ENCODE measurements around the gene DENND10.

Gene DENND10

GRCh38 chr10:119103903-119104653 is at the start of gene DENND10:
DENND10 (plus strand) TSS chr10:119104113; CDS start chr10:119104143, 30 bp downstream.
- H3K9me3 ChIP-seq = no peaks in the 10 kb centered on the region
- in situ Hi-C loops (cut with MboI; ENCODE audit: low sequenced_read_pairs) = no loop called here
- peaks cover 3% of the 10 kb centered on the region; the same call in 1 of the 2 replicates for H3K4me1 ChIP-seq
- no peaks in the 10 kb centered on the region for H3K27me3 ChIP-seq (ENCODE audit: low read depth)
- peaks cover 9% of the 10 kb centered on the region for H3K36me3 ChIP-seq (replicated peaks)
- peak within 1 kb of the TSS; percentile 58 for H3K4me3 ChIP-seq
- peak; percentile 58 to 90 for DNase-seq (ENCODE audit: low spot score in 2 of 2)

- in situ Hi-C loops (cut with MboI; ENCODE audit: low sequenced_read_pairs) = loop anchor here (25.0 kb wide), 1 partner anchor 532 kb away; the partner anchor contains the start of gene TIAL1
- H3K9me3 ChIP-seq = no peaks in the 10 kb centered on the region
- no peaks in the 10 kb centered on the region for H3K27me3 ChIP-seq (ENCODE audit: low read depth)
- no peak for DNase-seq (ENCODE audit: low spot score in 2 of 2)
- peaks cover 100% of the 10 kb centered on the region for H3K36me3 ChIP-seq (replicated peaks)
- H3K4me1 ChIP-seq = peaks cover 3% of the 10 kb centered on the region; the same call in 1 of the 2 replicates
- H3K4me3 ChIP-seq = no peak overlapping the region
These were observed 48.4 kb upstream of the DENND10 start for GRCh38 chr10:119055472-119055871.

- Histone ChIP-seq H3K27me3 (ENCODE audit: low read depth) (no peaks in the 10 kb centered on the region), H3K36me3 (replicated peaks) (peaks cover 98% of the 10 kb centered on the region), H3K4me1 (peaks cover 3% of the 10 kb centered on the region; the same call in 1 of the 2 replicates), H3K9me3 (no peaks in the 10 kb centered on the region), H3K4me3 (no peak overlapping the region)
- DNase-seq (ENCODE audit: low spot score in 2 of 2) = no peak
- in situ Hi-C loops (cut with MboI; ENCODE audit: low sequenced_read_pairs) = loop anchor here (25.0 kb wide), 1 partner anchor 529 kb away; the partner anchor contains the start of gene TIAL1
These were observed 45.9 kb upstream of the DENND10 start for GRCh38 chr10:119058010-119058409.

- in situ Hi-C loops (cut with MboI; ENCODE audit: low sequenced_read_pairs) = loop anchor here (25.0 kb wide), 1 partner anchor 528 kb away; the partner anchor contains the start of gene TIAL1
- H3K4me1 ChIP-seq = peaks cover 3% of the 10 kb centered on the region; the same call in 1 of the 2 replicates
- no peaks in the 10 kb centered on the region for H3K27me3 ChIP-seq (ENCODE audit: low read depth)
- H3K4me3 ChIP-seq = no peak overlapping the region
- no peaks in the 10 kb centered on the region for H3K9me3 ChIP-seq
- H3K36me3 ChIP-seq (replicated peaks) = peaks cover 98% of the 10 kb centered on the region
- DNase-seq (ENCODE audit: low spot score in 2 of 2) = no peak
These were observed 44.4 kb upstream of the DENND10 start for GRCh38 chr10:119059557-119059956.

GRCh38 chr10:119060107-119060506 is 43.8 kb upstream of the DENND10 start:
- no peak overlapping the region for H3K4me3 ChIP-seq
- DNase-seq (ENCODE audit: low spot score in 2 of 2) = no peak
- H3K4me1 ChIP-seq = peaks cover 3% of the 10 kb centered on the region; the same call in 1 of the 2 replicates
- no peaks in the 10 kb centered on the region for H3K27me3 ChIP-seq (ENCODE audit: low read depth)
- in situ Hi-C loops (cut with MboI; ENCODE audit: low sequenced_read_pairs) = loop anchor here (25.0 kb wide), 1 partner anchor 527 kb away; the partner anchor contains the start of gene TIAL1
- peaks cover 98% of the 10 kb centered on the region for H3K36me3 ChIP-seq (replicated peaks)
- H3K9me3 ChIP-seq = no peaks in the 10 kb centered on the region

- no peak for DNase-seq (ENCODE audit: low spot score in 2 of 2)
- Histone ChIP-seq H3K36me3 (replicated peaks) (peaks cover 97% of the 10 kb centered on the region), H3K9me3 (no peaks in the 10 kb centered on the region), H3K4me3 (no peak overlapping the region), H3K4me1 (peaks cover 3% of the 10 kb centered on the region; the same call in 1 of the 2 replicates), H3K27me3 (ENCODE audit: low read depth) (no peaks in the 10 kb centered on the region)
- in situ Hi-C loops (cut with MboI; ENCODE audit: low sequenced_read_pairs) = loop anchor here (25.0 kb wide), 1 partner anchor 526 kb away; the partner anchor contains the start of gene TIAL1
These were observed 42.6 kb upstream of the DENND10 start for GRCh38 chr10:119061352-119061751.

GRCh38 chr10:119061926-119062325 is 42.0 kb upstream of the DENND10 start:
- Histone ChIP-seq H3K9me3 (no peaks in the 10 kb centered on the region), H3K4me3 (no peak overlapping the region), H3K27me3 (ENCODE audit: low read depth) (no peaks in the 10 kb centered on the region), H3K36me3 (replicated peaks) (peaks cover 96% of the 10 kb centered on the region), H3K4me1 (peaks cover 3% of the 10 kb centered on the region; the same call in 1 of the 2 replicates)
- in situ Hi-C loops (cut with MboI; ENCODE audit: low sequenced_read_pairs) = loop anchor here (25.0 kb wide), 1 partner anchor 525 kb away; the partner anchor contains the start of gene TIAL1
- DNase-seq (ENCODE audit: low spot score in 2 of 2) = no peak

- Histone ChIP-seq H3K4me3 (no peak overlapping the region), H3K36me3 (replicated peaks) (peaks cover 81% of the 10 kb centered on the region), H3K9me3 (no peaks in the 10 kb centered on the region), H3K4me1 (peaks cover 5% of the 10 kb centered on the region; the same call in 1 of the 2 replicates), H3K27me3 (ENCODE audit: low read depth) (no peaks in the 10 kb centered on the region)
- in situ Hi-C loops (cut with MboI; ENCODE audit: low sequenced_read_pairs) = loop anchor here (25.0 kb wide), 1 partner anchor 517 kb away; the partner anchor contains the start of gene TIAL1
- DNase-seq (ENCODE audit: low spot score in 2 of 2) = no peak
These were observed 33.3 kb upstream of the DENND10 start for GRCh38 chr10:119070395-119071165.

GRCh38 chr10:119073584-119073983 is 30.3 kb upstream of the DENND10 start:
- Histone ChIP-seq H3K4me1 (peaks cover 17% of the 10 kb centered on the region), H3K36me3 (replicated peaks) (peaks cover 57% of the 10 kb centered on the region), H3K9me3 (no peaks in the 10 kb centered on the region), H3K4me3 (no peak overlapping the region), H3K27me3 (ENCODE audit: low read depth) (no peaks in the 10 kb centered on the region)
- in situ Hi-C loops (cut with MboI; ENCODE audit: low sequenced_read_pairs) = loop anchor here (25.0 kb wide), 1 partner anchor 514 kb away; the partner anchor contains the start of gene TIAL1
- DNase-seq (ENCODE audit: low spot score in 2 of 2) = no peak

- no peak for DNase-seq (ENCODE audit: low spot score in 2 of 2)
- peaks cover 16% of the 10 kb centered on the region for H3K4me1 ChIP-seq
- H3K4me3 ChIP-seq = peak overlapping the region; percentile 95
- no peaks in the 10 kb centered on the region for H3K27me3 ChIP-seq (ENCODE audit: low read depth)
- peaks cover 22% of the 10 kb centered on the region for H3K36me3 ChIP-seq (replicated peaks)
- no peaks in the 10 kb centered on the region for H3K9me3 ChIP-seq
- in situ Hi-C loops (cut with MboI; ENCODE audit: low sequenced_read_pairs) = no loop called here
These were observed 25.3 kb upstream of the DENND10 start for GRCh38 chr10:119078422-119079179.

GRCh38 chr10:119079599-119080520 is 24.1 kb upstream of the DENND10 start:
- peaks cover 15% of the 10 kb centered on the region for H3K4me1 ChIP-seq
- in situ Hi-C loops (cut with MboI; ENCODE audit: low sequenced_read_pairs) = no loop called here
- peak overlapping the region; percentile 95 for H3K4me3 ChIP-seq
- no peaks in the 10 kb centered on the region for H3K9me3 ChIP-seq
- H3K36me3 ChIP-seq (replicated peaks) = peaks cover 15% of the 10 kb centered on the region
- no peaks in the 10 kb centered on the region for H3K27me3 ChIP-seq (ENCODE audit: low read depth)
- DNase-seq (ENCODE audit: low spot score in 2 of 2) = peak; percentile 50 to 80
